Endodermal cell (in vitro differentiated cells): ENCODE data around the gene ACVR1C. TPM values are rescaled to one million over a fixed set of nuclear protein-coding genes. Genes with fewer than 3 reads are reported as not detected.

Experiments used
- DNase-seq: peaks from one replicate; pipeline ENCODE4 v3.0.0-alpha.2; 2017
- H3K27ac ChIP-seq: 2 replicates; pipeline ENCODE4 v1.5.1; 2013; ENCODE audit warnings: mild to moderate bottlenecking, low read depth, low read length, moderate library complexity
- H3K27me3 ChIP-seq: 2 replicates; pipeline ENCODE4 v1.6.1; 2013; ENCODE audit warnings: mild to moderate bottlenecking, low read length, moderate library complexity; ENCODE audit not compliant: insufficient read depth, control insufficient read depth, poor library complexity, severe bottlenecking
- H3K36me3 ChIP-seq: 2 replicates; pipeline ENCODE4 v1.7.0; 2013; ENCODE audit warnings: mild to moderate bottlenecking, low read length, moderate library complexity; ENCODE audit not compliant: control insufficient read depth, insufficient read depth
- H3K4me1 ChIP-seq: one replicate; pipeline ENCODE4 v1.7.0; 2013; ENCODE audit warnings: low read length; ENCODE audit not compliant: control insufficient read depth, insufficient read depth
- H3K4me3 ChIP-seq: 2 replicates; pipeline ENCODE4 v1.5.1; 2013; ENCODE audit warnings: mild to moderate bottlenecking, low read length, moderate library complexity
- H3K9ac ChIP-seq: 2 replicates; pipeline ENCODE4 v1.6.1; 2013; ENCODE audit warnings: mild to moderate bottlenecking, low read length, moderate library complexity; ENCODE audit not compliant: poor library complexity, severe bottlenecking; ENCODE audit errors: extremely low read depth
- H3K9me3 ChIP-seq: 2 replicates; pipeline ENCODE4 v1.6.1; 2013; ENCODE audit warnings: mild to moderate bottlenecking, low read length, moderate library complexity; ENCODE audit not compliant: control insufficient read depth
- H3K27ac Mint-ChIP-seq: 2 replicates; pipeline ENCODE4 v1.8.0; 2020; ENCODE audit warnings: mixed read lengths
- H3K27me3 Mint-ChIP-seq: 2 replicates; pipeline ENCODE4 v1.8.0; 2021; ENCODE audit warnings: mild to moderate bottlenecking, mixed read lengths; ENCODE audit not compliant: insufficient read depth
- H3K36me3 Mint-ChIP-seq: 2 replicates; pipeline ENCODE4 v1.8.0; 2020; ENCODE audit warnings: low read depth, mixed read lengths
- H3K4me1 Mint-ChIP-seq: 2 replicates; pipeline ENCODE4 v1.8.0; 2020; ENCODE audit warnings: mixed read lengths
- H3K4me3 Mint-ChIP-seq: 2 replicates; pipeline ENCODE4 v1.8.0; 2020; ENCODE audit warnings: mild to moderate bottlenecking, moderate library complexity, mixed read lengths
- H3K9me3 Mint-ChIP-seq: 2 replicates; pipeline ENCODE4 v1.8.0; 2020; ENCODE audit warnings: mild to moderate bottlenecking, mixed read lengths
- WGBS, 2 experiments: methylation state at CpG; one replicate each; pipeline versions ENCODE4 v1.1.5 to v1.1.7; 2013; ENCODE audit warnings: missing lambda C conversion rate in 2 of 2, mixed read lengths in 1 of 2; ENCODE audit not compliant: insufficient coverage in 1 of 2, insufficient read length in 1 of 2; 5-methylcytosine and 5-hydroxymethylcytosine counted together
- total RNA-seq, 2 donors: library from RNA; stranded (reverse); fragmentation: NEBNext Ultra II Directional in 1 of 2; extraction: Animal tissue kit (Norgen Biotek cat#: 25700) in 1 of 2; gene quantifications; 2 replicates in 1 of 2; 3 replicates in 1 of 2; pipeline ENCODE4 v1.2.1, GENCODE V29; 2021
- TF ChIP-seq, protein P1 (sequence below): fragments of 200-600 bp; sonication (generic); conservative IDR thresholded peaks from 2 replicates; pipeline ENCODE4 v1.5.0; 2021; ENCODE audit warnings: antibody characterized with exemption, mild to moderate bottlenecking

The ACVR1C gene
- total RNA-seq, 2 donors from 2014 or later = 0.59 to 0.69 TPM

DNA sequence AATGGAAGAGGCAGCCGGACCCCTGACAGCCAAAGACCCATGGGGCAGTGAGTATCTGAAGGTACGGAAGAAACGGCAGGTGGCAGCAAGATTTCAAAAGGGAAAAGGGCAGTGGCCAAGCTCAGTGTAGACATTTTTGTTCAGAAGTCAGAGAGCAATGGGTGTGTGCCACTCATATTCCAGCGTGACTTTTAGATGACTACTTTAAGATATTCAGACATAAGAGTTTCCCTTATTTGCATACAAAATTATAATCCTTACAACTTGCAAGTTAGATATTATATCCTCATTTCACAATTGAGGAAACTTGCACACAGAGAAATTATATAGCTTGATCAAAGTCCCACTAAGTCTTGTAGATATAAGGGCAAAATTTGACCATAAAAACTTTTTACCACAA, 124.0 kb downstream of the ACVR1C start:
- Mint-ChIP-seq H3K4me1 (peaks cover 4% of the 10 kb centered on the region), H3K36me3 (no peaks in the 10 kb centered on the region), H3K4me3 (no peak overlapping the region), H3K27ac (no peak overlapping the region), H3K27me3 (peaks cover 2% of the 10 kb centered on the region), H3K9me3 (peaks cover 7% of the 10 kb centered on the region)
- no peak for DNase-seq
- Histone ChIP-seq H3K36me3 (no peaks in the 10 kb centered on the region), H3K4me1 (no peaks in the 10 kb centered on the region), H3K9ac (no peak overlapping the region), H3K9me3 (no peaks in the 10 kb centered on the region), H3K27me3 (no peaks in the 10 kb centered on the region), H3K27ac (no peak overlapping the region), H3K4me3 (no peak overlapping the region)
- TF ChIP-seq, protein P1, sequence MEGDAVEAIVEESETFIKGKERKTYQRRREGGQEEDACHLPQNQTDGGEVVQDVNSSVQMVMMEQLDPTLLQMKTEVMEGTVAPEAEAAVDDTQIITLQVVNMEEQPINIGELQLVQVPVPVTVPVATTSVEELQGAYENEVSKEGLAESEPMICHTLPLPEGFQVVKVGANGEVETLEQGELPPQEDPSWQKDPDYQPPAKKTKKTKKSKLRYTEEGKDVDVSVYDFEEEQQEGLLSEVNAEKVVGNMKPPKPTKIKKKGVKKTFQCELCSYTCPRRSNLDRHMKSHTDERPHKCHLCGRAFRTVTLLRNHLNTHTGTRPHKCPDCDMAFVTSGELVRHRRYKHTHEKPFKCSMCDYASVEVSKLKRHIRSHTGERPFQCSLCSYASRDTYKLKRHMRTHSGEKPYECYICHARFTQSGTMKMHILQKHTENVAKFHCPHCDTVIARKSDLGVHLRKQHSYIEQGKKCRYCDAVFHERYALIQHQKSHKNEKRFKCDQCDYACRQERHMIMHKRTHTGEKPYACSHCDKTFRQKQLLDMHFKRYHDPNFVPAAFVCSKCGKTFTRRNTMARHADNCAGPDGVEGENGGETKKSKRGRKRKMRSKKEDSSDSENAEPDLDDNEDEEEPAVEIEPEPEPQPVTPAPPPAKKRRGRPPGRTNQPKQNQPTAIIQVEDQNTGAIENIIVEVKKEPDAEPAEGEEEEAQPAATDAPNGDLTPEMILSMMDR = no peak
- 87 to 93% methylated on average over 4 of the region's 4 CpGs for WGBS, 2 experiments

DNA sequence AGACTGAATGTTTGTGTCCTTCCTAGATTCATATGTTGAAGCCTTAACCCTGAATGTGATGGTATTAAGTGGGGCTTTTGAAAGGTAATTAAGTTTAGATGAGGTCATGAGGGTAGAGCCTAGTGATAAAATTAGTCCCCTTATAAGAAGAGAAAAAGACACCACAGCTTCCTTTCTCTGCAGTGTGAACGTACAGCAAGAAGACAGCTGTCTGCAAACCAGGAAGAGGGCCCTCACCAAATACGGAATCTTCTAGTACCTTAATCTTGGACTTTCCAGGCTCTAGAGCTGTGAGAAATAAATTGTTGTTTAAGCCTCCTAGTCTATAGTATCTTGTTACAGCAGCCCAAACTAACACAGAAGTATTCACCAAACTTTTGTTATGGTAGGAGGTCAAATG, 127.6 kb downstream of the ACVR1C start:
- Histone ChIP-seq H3K4me3 (no peak overlapping the region), H3K9ac (no peak overlapping the region), H3K27ac (no peak overlapping the region), H3K4me1 (no peaks in the 10 kb centered on the region), H3K36me3 (no peaks in the 10 kb centered on the region), H3K9me3 (no peaks in the 10 kb centered on the region), H3K27me3 (no peaks in the 10 kb centered on the region)
- H3K9me3 Mint-ChIP-seq = peaks cover 7% of the 10 kb centered on the region
- H3K27ac Mint-ChIP-seq = no peak overlapping the region
- H3K4me1 Mint-ChIP-seq = peaks cover 4% of the 10 kb centered on the region
- H3K27me3 Mint-ChIP-seq = no peaks in the 10 kb centered on the region
- H3K4me3 Mint-ChIP-seq = no peak overlapping the region
- TF ChIP-seq, protein P1 = no peak
- WGBS, 2 experiments = 83% methylated on average over 2 of the region's 2 CpGs; no CpG with 5 or more reads in 1 of the 2 experiments
- no peaks in the 10 kb centered on the region for H3K36me3 Mint-ChIP-seq
- DNase-seq = no peak

DNA sequence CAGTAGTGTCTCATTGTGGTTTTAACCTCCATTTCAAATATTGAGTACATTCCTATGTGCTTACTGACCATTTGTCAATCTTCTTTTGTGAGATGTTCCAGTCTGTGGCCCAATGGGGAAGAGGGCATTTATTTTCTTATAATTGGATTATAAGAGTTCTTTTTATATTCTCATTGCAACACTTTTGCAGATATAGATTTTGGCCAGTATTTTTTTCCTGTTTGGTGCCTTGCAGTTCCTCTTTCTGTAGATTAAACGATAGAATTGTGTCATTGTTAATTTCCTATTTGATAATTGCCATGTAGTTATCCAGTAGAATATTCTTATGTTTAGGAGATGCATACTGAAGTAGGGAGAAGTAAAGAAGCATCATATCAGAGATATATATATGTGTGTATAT, 128.3 kb downstream of the ACVR1C start:
- Mint-ChIP-seq H3K4me3 (no peak overlapping the region), H3K27me3 (no peaks in the 10 kb centered on the region), H3K9me3 (peaks cover 1% of the 10 kb centered on the region), H3K36me3 (no peaks in the 10 kb centered on the region), H3K4me1 (peaks cover 4% of the 10 kb centered on the region), H3K27ac (no peak overlapping the region)
- Histone ChIP-seq H3K36me3 (no peaks in the 10 kb centered on the region), H3K9me3 (no peaks in the 10 kb centered on the region), H3K9ac (no peak overlapping the region), H3K4me1 (no peaks in the 10 kb centered on the region), H3K27me3 (no peaks in the 10 kb centered on the region), H3K27ac (no peak overlapping the region), H3K4me3 (no peak overlapping the region)
- 86% methylated on average over 1 of the region's 1 CpG; no CpG with 5 or more reads in 1 of the 2 experiments for WGBS, 2 experiments
- TF ChIP-seq, protein P1 = no peak
- DNase-seq = no peak
